Measurements from ENCODE around the gene RIMBP2. TPM values are rescaled to one million over a fixed set of nuclear protein-coding genes. Genes with fewer than 3 reads are reported as not detected.

Gene RIMBP2
- total and polyA plus RNA-seq, 9 donors: 1.1 to 16.2 (median 3.5) TPM

DNA sequence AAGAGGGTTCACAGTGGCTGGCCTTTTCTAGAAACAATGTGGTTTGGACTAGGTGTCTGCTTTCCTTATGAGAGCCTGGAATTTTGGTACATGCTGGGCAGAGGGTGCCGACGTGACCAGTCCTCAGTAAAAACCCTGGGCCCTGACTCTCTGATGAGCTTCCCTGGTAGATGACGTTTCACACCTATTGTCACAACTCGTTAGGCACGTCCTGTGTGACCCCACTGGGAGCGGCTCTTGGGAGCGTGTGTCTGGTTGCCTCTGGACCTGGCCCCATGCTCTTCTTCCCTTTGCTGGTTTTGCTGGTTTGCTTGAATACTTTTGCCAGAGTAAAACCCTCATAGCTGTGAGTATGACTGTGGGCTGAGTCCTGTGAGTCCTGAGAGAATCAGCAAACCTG is 136.9 kb downstream of the RIMBP2 start:
- intact Hi-C loops (cut with DNase I): no loop called here
- no peak for DNase-seq
- no peaks in the 10 kb centered on the region for H3K4me1 ChIP-seq (ENCODE audit: insufficient read depth)
- 49 to 64% (median 54%) methylated on average over 7 of the region's 7 CpGs for WGBS, 3 donors
- H3K9me3 ChIP-seq: no peaks in the 10 kb centered on the region
- no peak overlapping the region for H3K4me3 ChIP-seq
- TF ChIP-seq POLR2A (IDR thresholded peaks at IDR 0.05) (no peak), CTCF (IDR thresholded peaks at IDR 0.05) (no peak), EP300 (IDR thresholded peaks at IDR 0.05) (no peak)
- no peaks in the 10 kb centered on the region for H3K36me3 ChIP-seq
- H3K27me3 ChIP-seq: no peaks in the 10 kb centered on the region
- H3K27ac ChIP-seq: no peak overlapping the region

- Histone ChIP-seq H3K4me3 (no peak overlapping the region), H3K36me3 (no peaks in the 10 kb centered on the region), H3K9me3 (no peaks in the 10 kb centered on the region), H3K27me3 (no peaks in the 10 kb centered on the region), H3K27ac (no peak overlapping the region), H3K4me1 (ENCODE audit: insufficient read depth) (no peaks in the 10 kb centered on the region)
- intact Hi-C loops (cut with DNase I): no loop called here
- DNase-seq: no peak
- 67 to 76% (median 75%) methylated on average over 6 of the region's 6 CpGs for WGBS, 3 donors
- TF ChIP-seq CTCF (IDR thresholded peaks at IDR 0.05): no peak
- no peak for TF ChIP-seq POLR2A (IDR thresholded peaks at IDR 0.05)
- TF ChIP-seq EP300 (IDR thresholded peaks at IDR 0.05): no peak
Observed at GRCh38 chr12:130577351-130577750, 138.7 kb downstream of the RIMBP2 start.

DNA sequence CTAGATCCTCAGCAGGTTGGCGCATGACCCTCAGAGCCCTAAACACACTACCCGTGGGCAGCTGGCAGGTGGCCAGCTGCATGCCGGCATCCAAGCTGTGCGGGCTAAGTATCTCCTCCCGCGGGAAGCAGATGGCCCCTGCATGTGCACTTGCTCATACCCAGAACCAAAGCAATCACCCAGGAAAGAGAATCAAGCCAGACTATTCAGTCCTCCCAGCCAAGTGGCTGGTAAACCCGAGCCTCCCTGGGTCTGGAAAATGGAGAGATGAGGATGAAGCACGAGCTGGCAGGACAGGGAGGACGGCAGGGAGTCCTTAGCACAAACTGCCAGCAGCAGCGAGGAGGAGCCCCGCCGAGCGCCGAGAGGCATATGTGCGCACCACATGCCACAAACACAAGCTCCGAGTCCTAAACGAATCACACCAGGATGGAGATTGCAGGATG is 139.7 kb downstream of the RIMBP2 start:
- DNase-seq: no peak
- H3K27ac ChIP-seq: no peak overlapping the region
- H3K27me3 ChIP-seq: no peaks in the 10 kb centered on the region
- intact Hi-C loops (cut with DNase I): no loop called here
- TF ChIP-seq CTCF (IDR thresholded peaks at IDR 0.05) (no peak), EP300 (IDR thresholded peaks at IDR 0.05) (no peak), POLR2A (IDR thresholded peaks at IDR 0.05) (no peak)
- no peaks in the 10 kb centered on the region for H3K36me3 ChIP-seq
- H3K4me1 ChIP-seq (ENCODE audit: insufficient read depth): no peaks in the 10 kb centered on the region
- WGBS, 3 donors: 73 to 81% (median 75%) methylated on average over 17 of the region's 17 CpGs
- no peak overlapping the region for H3K4me3 ChIP-seq
- H3K9me3 ChIP-seq: no peaks in the 10 kb centered on the region

DNA sequence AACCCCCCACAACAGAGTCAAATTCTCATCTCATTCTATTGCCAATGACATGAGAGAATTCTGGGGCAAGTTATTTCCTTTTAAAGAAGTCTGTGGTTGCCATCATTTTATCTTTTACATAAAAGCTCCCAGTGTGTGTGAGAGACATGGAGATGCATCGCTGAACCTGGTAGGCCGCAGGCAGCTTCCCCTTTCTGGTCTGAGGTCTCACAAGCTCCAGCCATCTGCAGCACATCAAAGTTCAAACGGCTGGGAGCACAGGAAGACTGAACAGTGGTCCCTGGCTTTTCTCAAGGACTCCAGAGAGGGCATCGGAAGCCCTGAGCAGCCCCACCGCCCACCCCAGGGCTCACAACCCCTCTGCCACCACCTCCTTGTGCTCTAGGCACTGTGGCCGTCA is 141.7 kb downstream of the RIMBP2 start:
- WGBS, 3 donors: 73 to 78% (median 73%) methylated on average over 6 of the region's 6 CpGs

More for the DNA sequence above, 141.7 kb downstream of the RIMBP2 start:
- no peaks in the 10 kb centered on the region for H3K36me3 ChIP-seq
- intact Hi-C loops (cut with DNase I): no loop called here
- H3K27ac ChIP-seq: no peak overlapping the region
- TF ChIP-seq CTCF (IDR thresholded peaks at IDR 0.05): no peak
- no peak for TF ChIP-seq EP300 (IDR thresholded peaks at IDR 0.05)
- TF ChIP-seq POLR2A (IDR thresholded peaks at IDR 0.05): no peak
- no peak for DNase-seq
- H3K9me3 ChIP-seq: no peaks in the 10 kb centered on the region
- H3K27me3 ChIP-seq: no peaks in the 10 kb centered on the region
- no peaks in the 10 kb centered on the region for H3K4me1 ChIP-seq (ENCODE audit: insufficient read depth)
- no peak overlapping the region for H3K4me3 ChIP-seq
